Liver (tissue), 9 donors: ENCODE data around the gene SKIL. TPM values are rescaled to one million over a fixed set of nuclear protein-coding genes. Genes with fewer than 3 reads are reported as not detected.

Experiments
- DNase-seq: peaks from one replicate; pipeline ENCODE4 v3.0.0-alpha.2; 2017; ENCODE audit warnings: low spot score
- H3K27ac ChIP-seq, 2 donors: one replicate each; pipeline ENCODE4 v1.7.0; 2013; ENCODE audit warnings: inconsistent platforms in 2 of 2, low read length in 2 of 2, control low read depth in 1 of 2, low read depth in 1 of 2, mild to moderate bottlenecking in 1 of 2
- H3K27me3 ChIP-seq, 4 donors: one replicate each; pipeline versions ENCODE4 v1.6.1 to v1.7.0; 2013; ENCODE audit warnings: low read length in 3 of 4, inconsistent platforms in 1 of 4, mild to moderate bottlenecking in 1 of 4, moderate library complexity in 1 of 4; ENCODE audit not compliant: control insufficient read depth in 4 of 4, insufficient read depth in 4 of 4
- H3K36me3 ChIP-seq, 4 donors: one replicate each; pipeline versions ENCODE4 v1.6.1 to v1.7.0; 2013; ENCODE audit warnings: low read length in 3 of 4, mild to moderate bottlenecking in 3 of 4, low read depth in 1 of 4, moderate library complexity in 1 of 4; ENCODE audit not compliant: control insufficient read depth in 4 of 4, insufficient read depth in 3 of 4
- H3K4me1 ChIP-seq, 4 donors: one replicate each; pipeline versions ENCODE4 v1.6.1 to v1.7.0; 2013; ENCODE audit warnings: low read length in 3 of 4, mild to moderate bottlenecking in 3 of 4, moderate library complexity in 1 of 4; ENCODE audit not compliant: control insufficient read depth in 4 of 4, insufficient read depth in 4 of 4
- H3K4me3 ChIP-seq, 3 donors: one replicate each; pipeline versions ENCODE4 v1.6.1 to v1.7.0; 2013; ENCODE audit warnings: low read length in 3 of 3, control low read depth in 1 of 3, low read depth in 1 of 3, mild to moderate bottlenecking in 1 of 3
- H3K9ac ChIP-seq, 2 donors: one replicate each; pipeline ENCODE4 v1.7.0; 2013; ENCODE audit warnings: low read length in 2 of 2, mild to moderate bottlenecking in 2 of 2, moderate library complexity in 2 of 2, control low read depth in 1 of 2, low read depth in 1 of 2
- H3K9me3 ChIP-seq, 4 donors: one replicate each; pipeline versions ENCODE4 v1.6.1 to v1.7.0; 2013; ENCODE audit warnings: low read length in 3 of 4; ENCODE audit not compliant: control insufficient read depth in 4 of 4
- EGR1 ChIP-seq, 2 donors: IDR thresholded peaks; 2 replicates each; pipeline ENCODE4 v1.6.1; 2016 to 2018; ENCODE audit warnings: antibody characterized with exemption in 2 of 2, low read depth in 2 of 2
- FOXA1 ChIP-seq: IDR thresholded peaks from 2 replicates; pipeline ENCODE4 v1.6.1; 2016; ENCODE audit warnings: antibody characterized with exemption
- FOXA2 ChIP-seq: IDR thresholded peaks from 2 replicates; pipeline ENCODE4 v1.6.1; 2016; ENCODE audit warnings: antibody characterized with exemption
- GABPA ChIP-seq, 2 donors: IDR thresholded peaks in 1 of 2; conservative IDR thresholded peaks in 1 of 2; 2 replicates each; pipeline ENCODE4 v1.6.1; 2016; ENCODE audit warnings: antibody characterized with exemption in 2 of 2, mild to moderate bottlenecking in 1 of 2, moderate library complexity in 1 of 2
- HNF4A ChIP-seq, 2 donors: conservative IDR thresholded peaks; 2 replicates each; pipeline ENCODE4 v1.6.1; 2016; ENCODE audit warnings: antibody characterized with exemption in 2 of 2, mild to moderate bottlenecking in 2 of 2
- JUND ChIP-seq, 2 donors: IDR thresholded peaks; 2 replicates each; pipeline ENCODE4 v1.6.1; 2016; ENCODE audit warnings: antibody characterized with exemption in 2 of 2
- NR2F2 ChIP-seq: IDR thresholded peaks from 2 replicates; pipeline ENCODE4 v1.6.1; 2016; ENCODE audit warnings: antibody characterized with exemption
- RAD21 ChIP-seq, 2 donors: IDR thresholded peaks; 2 replicates each; pipeline ENCODE4 v1.6.1; 2016; ENCODE audit warnings: antibody characterized with exemption in 2 of 2, mild to moderate bottlenecking in 2 of 2
- RXRA ChIP-seq, 2 donors: IDR thresholded peaks; 2 replicates each; pipeline ENCODE4 v1.6.1; 2017 to 2018; ENCODE audit warnings: antibody characterized with exemption in 2 of 2, mild to moderate bottlenecking in 1 of 2
- SP1 ChIP-seq: IDR thresholded peaks from 2 replicates; pipeline ENCODE4 v1.6.1; 2018; ENCODE audit warnings: antibody characterized with exemption, mild to moderate bottlenecking
- TAF1 ChIP-seq: conservative IDR thresholded peaks from 2 replicates; pipeline ENCODE4 v1.6.1; 2016; ENCODE audit warnings: antibody characterized with exemption, mild to moderate bottlenecking
- YY1 ChIP-seq: IDR thresholded peaks from 2 replicates; pipeline ENCODE4 v1.6.1; 2016; ENCODE audit warnings: antibody characterized with exemption, mild to moderate bottlenecking
- WGBS: extraction: QIAGEN DNeasy Blood & Tissue Kit; methylation state at CpG from one replicate; pipeline ENCODE4 v1.1.7; 2013; 5-methylcytosine and 5-hydroxymethylcytosine counted together
- polyA plus RNA-seq, 2 donors: library from polyadenylated mRNA; stranded (reverse) in 1 of 2; unstranded in 1 of 2; fragments of 200-250 nt in 1 of 2; fragments of >200 nt in 1 of 2; fragmentation: Nextera tagmentation in 1 of 2; extraction: Ambion mirVana in 1 of 2; gene quantifications; one replicate each; pipeline versions ENCODE4 v1.2.1 to v1.2.3, GENCODE V29; 2013 to 2015
- total RNA-seq, 2 donors: library from RNA; depleted of rRNA; stranded (reverse); fragments of >200 nt; gene quantifications; one replicate each; pipeline ENCODE4 v1.2.3, GENCODE V29; 2014
- TF ChIP-seq, protein P1 (sequence below): IDR thresholded peaks from 2 replicates; pipeline ENCODE4 v1.6.1; 2016; ENCODE audit warnings: antibody characterized with exemption
- TF ChIP-seq, protein P2 (sequence below): IDR thresholded peaks from 2 replicates; pipeline ENCODE4 v1.6.1; 2016; ENCODE audit warnings: antibody characterized with exemption
- TF ChIP-seq, protein P3 (sequence below): IDR thresholded peaks from 2 replicates; pipeline ENCODE4 v1.6.1; 2016; ENCODE audit warnings: antibody characterized with exemption, mild to moderate bottlenecking
- TF ChIP-seq, protein P4 (sequence below): IDR thresholded peaks from 2 replicates; pipeline ENCODE4 v1.6.1; 2016; ENCODE audit warnings: antibody characterized with exemption
- TF ChIP-seq, protein P5 (sequence below): fragments of 150-350 bp; IDR thresholded peaks from 2 replicates; pipeline ENCODE4 v1.5.1; 2017; ENCODE audit warnings: improper control_type of control experiment, low read depth, low read length; ENCODE audit not compliant: missing input control
- donor health status: healthy.
- donor health status: healthy.
- donor health status: healthy.
- donor health status: healthy.
- donor health status: healthy.

The SKIL gene
- total and polyA plus RNA-seq, 4 donors, result 2.5 to 43.2 (median 14.2) TPM

DNA sequence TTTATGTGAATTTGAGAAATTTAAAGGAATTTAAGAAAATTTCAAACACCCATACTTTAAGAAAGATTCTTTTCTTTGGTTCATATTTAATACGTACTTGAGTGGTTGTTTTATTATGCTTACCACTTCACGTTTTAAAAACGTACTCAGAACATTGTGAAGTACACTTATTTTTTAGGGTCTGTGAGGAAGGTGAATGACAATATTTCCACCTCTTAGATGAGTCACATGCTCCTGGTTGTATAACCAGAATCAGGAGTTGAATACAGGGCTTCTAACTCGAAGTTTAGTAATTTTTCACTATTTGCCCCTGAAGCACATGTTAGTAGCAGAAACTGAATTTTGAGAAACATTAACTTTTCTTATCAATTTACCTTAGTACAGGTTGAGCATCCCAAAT, 7.5 kb downstream of the SKIL start (continued):
- TF ChIP-seq, protein P1, sequence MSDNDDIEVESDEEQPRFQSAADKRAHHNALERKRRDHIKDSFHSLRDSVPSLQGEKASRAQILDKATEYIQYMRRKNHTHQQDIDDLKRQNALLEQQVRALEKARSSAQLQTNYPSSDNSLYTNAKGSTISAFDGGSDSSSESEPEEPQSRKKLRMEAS, result no peak

DNA sequence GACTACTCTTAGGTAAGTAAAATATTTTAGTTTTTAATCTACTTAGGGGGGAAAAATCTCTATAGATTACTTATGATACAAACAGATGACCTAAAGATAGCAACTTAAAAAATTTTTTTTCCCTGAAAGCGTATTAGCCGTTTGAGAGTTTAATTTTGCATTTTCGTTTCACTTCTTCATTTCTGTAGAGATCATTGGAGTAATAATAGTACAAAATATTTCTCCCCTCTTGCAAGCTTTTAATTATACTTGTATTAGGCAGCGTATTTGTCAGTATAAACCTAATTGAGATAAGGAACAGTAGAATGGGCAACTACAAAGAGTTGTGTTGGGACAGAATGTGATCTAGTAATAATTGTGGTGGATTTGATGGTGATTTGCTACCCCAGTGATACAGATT, 10.3 kb downstream of the SKIL start:
- Histone ChIP-seq H3K9me3 (no peaks in the 10 kb centered on the region), H3K27ac (no peak overlapping the region), H3K27me3 (no peaks in the 10 kb centered on the region), H3K36me3 (peaks cover 0 to 3% (median 0%) of the 10 kb centered on the region in 4 donors), H3K4me3 (no peak overlapping the region), H3K4me1 (peaks cover 2 to 19% (median 12%) of the 10 kb centered on the region in 4 donors), H3K9ac (no peak overlapping the region)
- 89% methylated on average over 4 of the region's 4 CpGs for WGBS
- TF ChIP-seq GABPA (IDR thresholded peaks at IDR 0.05 in 1 of 2, conservative IDR thresholded peaks at IDR 0.05 in 1 of 2) (no peak), HNF4A (conservative IDR thresholded peaks at IDR 0.05) (no peak), FOXA1 (no peak), RAD21 (IDR thresholded peaks at IDR 0.05) (no peak), JUND (IDR thresholded peaks at IDR 0.05) (no peak), NR2F2 (no peak), RXRA (IDR thresholded peaks at IDR 0.05) (no peak), TAF1 (no peak), YY1 (no peak), FOXA2 (no peak), EGR1 (IDR thresholded peaks at IDR 0.05; ENCODE audit: low read depth in 2 of 2) (no peak), SP1 (no peak)
- TF ChIP-seq, protein P2, sequence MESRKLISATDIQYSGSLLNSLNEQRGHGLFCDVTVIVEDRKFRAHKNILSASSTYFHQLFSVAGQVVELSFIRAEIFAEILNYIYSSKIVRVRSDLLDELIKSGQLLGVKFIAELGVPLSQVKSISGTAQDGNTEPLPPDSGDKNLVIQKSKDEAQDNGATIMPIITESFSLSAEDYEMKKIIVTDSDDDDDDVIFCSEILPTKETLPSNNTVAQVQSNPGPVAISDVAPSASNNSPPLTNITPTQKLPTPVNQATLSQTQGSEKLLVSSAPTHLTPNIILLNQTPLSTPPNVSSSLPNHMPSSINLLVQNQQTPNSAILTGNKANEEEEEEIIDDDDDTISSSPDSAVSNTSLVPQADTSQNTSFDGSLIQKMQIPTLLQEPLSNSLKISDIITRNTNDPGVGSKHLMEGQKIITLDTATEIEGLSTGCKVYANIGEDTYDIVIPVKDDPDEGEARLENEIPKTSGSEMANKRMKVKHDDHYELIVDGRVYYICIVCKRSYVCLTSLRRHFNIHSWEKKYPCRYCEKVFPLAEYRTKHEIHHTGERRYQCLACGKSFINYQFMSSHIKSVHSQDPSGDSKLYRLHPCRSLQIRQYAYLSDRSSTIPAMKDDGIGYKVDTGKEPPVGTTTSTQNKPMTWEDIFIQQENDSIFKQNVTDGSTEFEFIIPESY, result no peak
- TF ChIP-seq, protein P3, sequence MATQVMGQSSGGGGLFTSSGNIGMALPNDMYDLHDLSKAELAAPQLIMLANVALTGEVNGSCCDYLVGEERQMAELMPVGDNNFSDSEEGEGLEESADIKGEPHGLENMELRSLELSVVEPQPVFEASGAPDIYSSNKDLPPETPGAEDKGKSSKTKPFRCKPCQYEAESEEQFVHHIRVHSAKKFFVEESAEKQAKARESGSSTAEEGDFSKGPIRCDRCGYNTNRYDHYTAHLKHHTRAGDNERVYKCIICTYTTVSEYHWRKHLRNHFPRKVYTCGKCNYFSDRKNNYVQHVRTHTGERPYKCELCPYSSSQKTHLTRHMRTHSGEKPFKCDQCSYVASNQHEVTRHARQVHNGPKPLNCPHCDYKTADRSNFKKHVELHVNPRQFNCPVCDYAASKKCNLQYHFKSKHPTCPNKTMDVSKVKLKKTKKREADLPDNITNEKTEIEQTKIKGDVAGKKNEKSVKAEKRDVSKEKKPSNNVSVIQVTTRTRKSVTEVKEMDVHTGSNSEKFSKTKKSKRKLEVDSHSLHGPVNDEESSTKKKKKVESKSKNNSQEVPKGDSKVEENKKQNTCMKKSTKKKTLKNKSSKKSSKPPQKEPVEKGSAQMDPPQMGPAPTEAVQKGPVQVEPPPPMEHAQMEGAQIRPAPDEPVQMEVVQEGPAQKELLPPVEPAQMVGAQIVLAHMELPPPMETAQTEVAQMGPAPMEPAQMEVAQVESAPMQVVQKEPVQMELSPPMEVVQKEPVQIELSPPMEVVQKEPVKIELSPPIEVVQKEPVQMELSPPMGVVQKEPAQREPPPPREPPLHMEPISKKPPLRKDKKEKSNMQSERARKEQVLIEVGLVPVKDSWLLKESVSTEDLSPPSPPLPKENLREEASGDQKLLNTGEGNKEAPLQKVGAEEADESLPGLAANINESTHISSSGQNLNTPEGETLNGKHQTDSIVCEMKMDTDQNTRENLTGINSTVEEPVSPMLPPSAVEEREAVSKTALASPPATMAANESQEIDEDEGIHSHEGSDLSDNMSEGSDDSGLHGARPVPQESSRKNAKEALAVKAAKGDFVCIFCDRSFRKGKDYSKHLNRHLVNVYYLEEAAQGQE, result no peak
- TF ChIP-seq, protein P1, result no peak
- TF ChIP-seq, protein P4, sequence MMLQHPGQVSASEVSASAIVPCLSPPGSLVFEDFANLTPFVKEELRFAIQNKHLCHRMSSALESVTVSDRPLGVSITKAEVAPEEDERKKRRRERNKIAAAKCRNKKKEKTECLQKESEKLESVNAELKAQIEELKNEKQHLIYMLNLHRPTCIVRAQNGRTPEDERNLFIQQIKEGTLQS, result no peak
- TF ChIP-seq, protein P5, sequence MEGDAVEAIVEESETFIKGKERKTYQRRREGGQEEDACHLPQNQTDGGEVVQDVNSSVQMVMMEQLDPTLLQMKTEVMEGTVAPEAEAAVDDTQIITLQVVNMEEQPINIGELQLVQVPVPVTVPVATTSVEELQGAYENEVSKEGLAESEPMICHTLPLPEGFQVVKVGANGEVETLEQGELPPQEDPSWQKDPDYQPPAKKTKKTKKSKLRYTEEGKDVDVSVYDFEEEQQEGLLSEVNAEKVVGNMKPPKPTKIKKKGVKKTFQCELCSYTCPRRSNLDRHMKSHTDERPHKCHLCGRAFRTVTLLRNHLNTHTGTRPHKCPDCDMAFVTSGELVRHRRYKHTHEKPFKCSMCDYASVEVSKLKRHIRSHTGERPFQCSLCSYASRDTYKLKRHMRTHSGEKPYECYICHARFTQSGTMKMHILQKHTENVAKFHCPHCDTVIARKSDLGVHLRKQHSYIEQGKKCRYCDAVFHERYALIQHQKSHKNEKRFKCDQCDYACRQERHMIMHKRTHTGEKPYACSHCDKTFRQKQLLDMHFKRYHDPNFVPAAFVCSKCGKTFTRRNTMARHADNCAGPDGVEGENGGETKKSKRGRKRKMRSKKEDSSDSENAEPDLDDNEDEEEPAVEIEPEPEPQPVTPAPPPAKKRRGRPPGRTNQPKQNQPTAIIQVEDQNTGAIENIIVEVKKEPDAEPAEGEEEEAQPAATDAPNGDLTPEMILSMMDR, result no peak
- no peak for DNase-seq
